WTC11 (cell line): ENCODE results near the gene MATN3. TPM values are rescaled to one million over a fixed set of nuclear protein-coding genes. Genes with fewer than 3 reads are reported as not detected.

ENCODE experiments used
- ATAC-seq: fragments of 200-7000 bp; cut with Tn5 transposase; 2 replicates; pipeline ENCODE4 v1.10.0; 2021; ENCODE audit warnings: mild to moderate bottlenecking, moderate library complexity
- CTCF ChIA-PET: fragments of 300-600 bp; sonication (Branson Sonifier 250); formaldehyde crosslinking; loops from one replicate; lab custom pipeline; 2021; ENCODE audit warnings: antibody characterized with exemption; lab: Charles Lee
- POLR2A ChIA-PET: fragments of 350-600 bp; sonication (Branson Sonifier 250); formaldehyde crosslinking; loops from one replicate; lab custom pipeline; 2021; ENCODE audit warnings: antibody characterized with exemption; lab: Charles Lee
- DNase-seq: peaks from one replicate; pipeline ENCODE4 v3.0.0; 2021; ENCODE audit warnings: low spot score
- H3K27ac Mint-ChIP-seq: 2 replicates; pipeline ENCODE4 v1.8.0; 2021; ENCODE audit warnings: mixed read lengths
- H3K27me3 Mint-ChIP-seq: 2 replicates; pipeline ENCODE4 v1.8.0; 2021; ENCODE audit warnings: low read depth, mild to moderate bottlenecking, moderate library complexity, mixed read lengths
- H3K36me3 Mint-ChIP-seq: 2 replicates; pipeline ENCODE4 v1.8.0; 2021; ENCODE audit warnings: mixed read lengths
- H3K4me1 Mint-ChIP-seq: 2 replicates; pipeline ENCODE4 v1.8.0; 2022; ENCODE audit warnings: mixed read lengths
- H3K4me3 Mint-ChIP-seq: 2 replicates; pipeline ENCODE4 v1.8.0; 2021; ENCODE audit warnings: mild to moderate bottlenecking, moderate library complexity, mixed read lengths
- H3K9me3 Mint-ChIP-seq: 2 replicates; pipeline ENCODE4 v1.8.0; 2021; ENCODE audit warnings: mixed read lengths
- CREB1 ChIP-seq: sonication (generic); formaldehyde crosslinking; IDR thresholded peaks from 2 replicates; pipeline ENCODE4 v1.8.0; 2023; ENCODE audit warnings: mild to moderate bottlenecking, missing genetic modification reagents
- CREM ChIP-seq: sonication (generic); formaldehyde crosslinking; IDR thresholded peaks from 2 replicates; pipeline ENCODE4 v1.8.1; 2022; ENCODE audit warnings: mild to moderate bottlenecking, missing genetic modification reagents, moderate library complexity
- ETV6 ChIP-seq: sonication (generic); formaldehyde crosslinking; IDR thresholded peaks from 2 replicates; pipeline ENCODE4 v1.8.1; 2022; ENCODE audit warnings: mild to moderate bottlenecking, missing genetic modification reagents
- FOXK1 ChIP-seq: sonication (generic); formaldehyde crosslinking; IDR thresholded peaks from 2 replicates; pipeline ENCODE4 v1.8.0; 2022; ENCODE audit warnings: mild to moderate bottlenecking, moderate library complexity, missing genetic modification reagents
- FOXP1 ChIP-seq: sonication (generic); formaldehyde crosslinking; IDR thresholded peaks from 2 replicates; pipeline ENCODE4 v1.8.0; 2022; ENCODE audit warnings: missing genetic modification reagents, mild to moderate bottlenecking, moderate library complexity, borderline replicate concordance
- FOXP4 ChIP-seq: sonication (generic); formaldehyde crosslinking; IDR thresholded peaks from 2 replicates; pipeline ENCODE4 v1.8.0; 2022; ENCODE audit warnings: mild to moderate bottlenecking, missing genetic modification reagents
- GABPB1 ChIP-seq: sonication (generic); formaldehyde crosslinking; IDR thresholded peaks from 2 replicates; pipeline ENCODE4 v1.8.1; 2023; ENCODE audit warnings: mild to moderate bottlenecking, missing genetic modification reagents
- GRHL2 ChIP-seq: fragments of 250-450 bp; sonication (Bioruptor Pico); IDR thresholded peaks from 2 replicates; pipeline ENCODE4 v1.8.0; 2022; ENCODE audit warnings: mild to moderate bottlenecking, moderate library complexity; ENCODE audit not compliant: insufficient replicate concordance, severe bottlenecking
- JAZF1 ChIP-seq: fragments of 250-450 bp; sonication (Bioruptor Pico); IDR thresholded peaks from 2 replicates; pipeline ENCODE4 v1.9.0; 2021; ENCODE audit warnings: moderate library complexity, mild to moderate bottlenecking, inconsistent platforms
- MAX ChIP-seq: sonication (generic); formaldehyde crosslinking; IDR thresholded peaks from 2 replicates; pipeline ENCODE4 v1.8.0; 2022; ENCODE audit warnings: mild to moderate bottlenecking, missing genetic modification reagents
- MYBL2 ChIP-seq: sonication (generic); formaldehyde crosslinking; IDR thresholded peaks from 2 replicates; pipeline ENCODE4 v1.8.1; 2023; ENCODE audit warnings: mild to moderate bottlenecking, moderate library complexity, missing genetic modification reagents
- NFYB ChIP-seq: sonication (generic); formaldehyde crosslinking; conservative IDR thresholded peaks from 2 replicates; pipeline ENCODE4 v1.8.0; 2022; ENCODE audit warnings: low read depth, missing genetic modification reagents
- NR3C1 ChIP-seq: sonication (generic); formaldehyde crosslinking; conservative IDR thresholded peaks from 2 replicates; pipeline ENCODE4 v1.8.1; 2023; ENCODE audit warnings: low read depth, mild to moderate bottlenecking, missing genetic modification reagents
- SMAD3 ChIP-seq: sonication (generic); formaldehyde crosslinking; IDR thresholded peaks from 2 replicates; pipeline ENCODE4 v1.8.0; 2022; ENCODE audit warnings: missing genetic modification reagents, mild to moderate bottlenecking, borderline replicate concordance
- SMAD4 ChIP-seq: sonication (generic); formaldehyde crosslinking; IDR thresholded peaks from 2 replicates; pipeline ENCODE4 v1.8.0; 2022; ENCODE audit warnings: mild to moderate bottlenecking, missing genetic modification reagents
- SOX15 ChIP-seq: fragments of 250-450 bp; sonication (Bioruptor Pico); IDR thresholded peaks from 2 replicates; pipeline ENCODE4 v1.9.0; 2021; ENCODE audit warnings: mild to moderate bottlenecking
- SP1 ChIP-seq: sonication (generic); formaldehyde crosslinking; conservative IDR thresholded peaks from 2 replicates; pipeline ENCODE4 v1.8.1; 2022; ENCODE audit warnings: missing genetic modification reagents
- TEAD1 ChIP-seq: sonication (generic); formaldehyde crosslinking; IDR thresholded peaks from 2 replicates; pipeline ENCODE4 v1.8.0; 2022; ENCODE audit warnings: mild to moderate bottlenecking, missing genetic modification reagents
- TP53 ChIP-seq: sonication (generic); formaldehyde crosslinking; IDR thresholded peaks from 2 replicates; pipeline ENCODE4 v1.8.1; 2023; ENCODE audit warnings: mild to moderate bottlenecking, missing genetic modification reagents
- USF1 ChIP-seq: sonication (generic); formaldehyde crosslinking; IDR thresholded peaks from 2 replicates; pipeline ENCODE4 v1.8.0; 2022; ENCODE audit warnings: mild to moderate bottlenecking, missing genetic modification reagents
- USF2 ChIP-seq: sonication (generic); formaldehyde crosslinking; IDR thresholded peaks from 2 replicates; pipeline ENCODE4 v1.8.1; 2023; ENCODE audit warnings: mild to moderate bottlenecking, missing genetic modification reagents, moderate library complexity
- ZNF232 ChIP-seq: sonication (generic); formaldehyde crosslinking; IDR thresholded peaks from 2 replicates; pipeline ENCODE4 v1.8.0; 2022; ENCODE audit warnings: mild to moderate bottlenecking, missing genetic modification reagents
- ZNF425 ChIP-seq: fragments of 250-450 bp; sonication (Bioruptor Pico); conservative IDR thresholded peaks from 2 replicates; pipeline ENCODE4 v1.9.0; 2021; ENCODE audit warnings: mild to moderate bottlenecking
- ZNF671 ChIP-seq: fragments of 250-450 bp; sonication (Bioruptor Pico); IDR thresholded peaks from 2 replicates; pipeline ENCODE4 v1.8.0; 2021; ENCODE audit warnings: mild to moderate bottlenecking
- ZSCAN18 ChIP-seq: fragments of 250-450 bp; sonication (Bioruptor Pico); IDR thresholded peaks from 2 replicates; pipeline ENCODE4 v2.1.2; 2022; ENCODE audit warnings: mild to moderate bottlenecking, moderate library complexity
- total RNA-seq: library from RNA; stranded (reverse); gene quantifications from 3 replicates; pipeline ENCODE4 v1.2.3, GENCODE V29; 2021

The MATN3 gene
- total RNA-seq, 1 experiment from 2014 or later = 6.3 TPM

- ATAC-seq (no peak), DNase-seq (no peak)
- H3K36me3 Mint-ChIP-seq = 0 out of 2 replicates have a peak, but pooled peaks cover 2% of the 10 kb centered on the region
- CTCF ChIA-PET = interaction anchor here (0.6 to 6.7 kb wide), 8 partner anchors 36 to 359 kb away, joined by 3 to 62 read pairs (median 6); partner anchors contain the start of gene MATN3
- peaks cover 14% of the 10 kb centered on the region for H3K27me3 Mint-ChIP-seq
- POLR2A ChIA-PET = interaction anchor here (1.0 to 3.1 kb wide), 5 partner anchors 18 to 63 kb away, joined by 3 to 14 read pairs (median 5); partner anchors contain the start of gene WDR35
- no peak overlapping the region for H3K27ac Mint-ChIP-seq
- TF ChIP-seq NR3C1 (CRISPR knock-in tag) (no peak), SOX15 (CRISPR knock-in tag) (no peak), MYBL2 (CRISPR knock-in tag) (no peak)
- H3K4me3 Mint-ChIP-seq = no peak overlapping the region
- no peaks in the 10 kb centered on the region for H3K9me3 Mint-ChIP-seq
- H3K4me1 Mint-ChIP-seq = peaks cover 25% of the 10 kb centered on the region
Observed at GRCh38 chr2:20052229-20052851, 39.9 kb upstream of the MATN3 start.

- ATAC-seq = peak; percentile 97
- Mint-ChIP-seq H3K4me1 (peaks cover 25% of the 10 kb centered on the region), H3K9me3 (no peaks in the 10 kb centered on the region), H3K4me3 (no peak within 1 kb of the TSS), H3K27me3 (peaks cover 7% of the 10 kb centered on the region), H3K27ac (no peak within 1 kb of the TSS; the same call in 1 of the 2 replicates), H3K36me3 (0 out of 2 replicates have a peak, but pooled peaks cover 2% of the 10 kb centered on the region)
- DNase-seq = peak; percentile 98
- CTCF ChIA-PET = interaction anchor here (0.6 to 6.7 kb wide), 14 partner anchors 8 to 360 kb away, joined by 3 to 62 read pairs (median 4); partner anchors contain the start of genes MATN3 and WDR35
- POLR2A ChIA-PET = interaction anchor here (0.6 to 3.1 kb wide), 10 partner anchors 9 to 62 kb away, joined by 3 to 14 read pairs (median 4); partner anchors contain the start of genes MATN3 and WDR35
- TF ChIP-seq TP53 (peak; percentile 82; the same call in 1 of the 2 replicates), MYBL2 (CRISPR knock-in tag) (no peak), SP1 (peak; percentile 87), ZSCAN18 (CRISPR knock-in tag) (no peak), MAX (CRISPR knock-in tag) (peak; percentile 87; the same call in 1 of the 2 replicates), FOXP4 (CRISPR knock-in tag) (peak; percentile 16; the same call in 1 of the 2 replicates), TEAD1 (CRISPR knock-in tag) (peak; percentile 34; the same call in 1 of the 2 replicates), JAZF1 (no peak), ZNF425 (no peak), CREB1 (CRISPR knock-in tag) (peak; percentile 42; the same call in 1 of the 2 replicates), USF1 (CRISPR knock-in tag) (peak; percentile 73), NFYB (peak; percentile 98), GABPB1 (CRISPR knock-in tag) (peak; percentile 86), FOXP1 (CRISPR knock-in tag) (peak; percentile 35; the same call in 1 of the 2 replicates), SMAD4 (CRISPR knock-in tag) (no peak), USF2 (peak; percentile 79), ZNF671 (no peak), ETV6 (peak; percentile 55; the same call in 1 of the 2 replicates), ZNF232 (CRISPR knock-in tag) (no peak), CREM (CRISPR knock-in tag) (peak; percentile 79; the same call in 1 of the 2 replicates), FOXK1 (CRISPR knock-in tag) (peak; percentile 76; the same call in 1 of the 2 replicates), SMAD3 (CRISPR knock-in tag) (peak; percentile 77; the same call in 1 of the 2 replicates), GRHL2 (CRISPR knock-in tag) (no peak)
Observed at GRCh38 chr2:20051532-20052228, 39.2 kb upstream of the MATN3 start, which contains the start of gene LAPTM4A. LAPTM4A (minus strand) TSS chr2:20051628; CDS start chr2:20051520, 108 bp downstream.
